ENCODE results near the gene CHN2.

Gene CHN2

GRCh38 chr7:29282819-29283414 lies 88.3 kb downstream of the CHN2 start:
- DNase-seq (ENCODE audit: low read depth in 2 of 2) = no peak

GRCh38 chr7:29284696-29285443 lies 90.3 kb downstream of the CHN2 start:
- DNase-seq (ENCODE audit: low read depth in 2 of 2) = no peak

- DNase-seq (ENCODE audit: low read depth in 2 of 2) = peak; percentile 27 to 29
Observed at GRCh38 chr7:29285444-29285793, 90.8 kb downstream of the CHN2 start.

- no peak for DNase-seq (ENCODE audit: low read depth in 2 of 2)
Observed at GRCh38 chr7:29285861-29286260, 91.3 kb downstream of the CHN2 start.

- no peak for DNase-seq (ENCODE audit: low read depth in 2 of 2)
Observed at GRCh38 chr7:29287366-29287765, 92.8 kb downstream of the CHN2 start.

GRCh38 chr7:29288181-29289091 lies 93.9 kb downstream of the CHN2 start:
- no peak for DNase-seq (ENCODE audit: low read depth in 2 of 2)

- DNase-seq (ENCODE audit: low read depth in 2 of 2) = no peak
Observed at GRCh38 chr7:29289156-29290021, 94.8 kb downstream of the CHN2 start.

GRCh38 chr7:29290829-29291228 lies 96.3 kb downstream of the CHN2 start:
- no peak for DNase-seq (ENCODE audit: low read depth in 2 of 2)

GRCh38 chr7:29291723-29292618 lies 97.4 kb downstream of the CHN2 start:
- no peak for DNase-seq (ENCODE audit: low read depth in 2 of 2)

GRCh38 chr7:29292886-29293658 lies 98.5 kb downstream of the CHN2 start:
- no peak for DNase-seq (ENCODE audit: low read depth in 2 of 2)

- no peak for DNase-seq (ENCODE audit: low read depth in 2 of 2)
Observed at GRCh38 chr7:29296421-29296820, 101.8 kb downstream of the CHN2 start.

- no peak for DNase-seq (ENCODE audit: low read depth in 2 of 2)
Observed at GRCh38 chr7:29297194-29297890, 102.8 kb downstream of the CHN2 start.

- no peak for DNase-seq (ENCODE audit: low read depth in 2 of 2)
Observed at GRCh38 chr7:29299086-29299485, 104.5 kb downstream of the CHN2 start.

- DNase-seq (ENCODE audit: low read depth in 2 of 2) = no peak
Observed at GRCh38 chr7:29300026-29300480, 105.5 kb downstream of the CHN2 start.

GRCh38 chr7:29300649-29301048 lies 106.1 kb downstream of the CHN2 start:
- DNase-seq (ENCODE audit: low read depth in 2 of 2) = no peak

- DNase-seq (ENCODE audit: low read depth in 2 of 2) = no peak
Observed at GRCh38 chr7:29302666-29303395, 108.3 kb downstream of the CHN2 start.

GRCh38 chr7:29304756-29305155 lies 110.2 kb downstream of the CHN2 start:
- DNase-seq (ENCODE audit: low read depth in 2 of 2) = no peak

GRCh38 chr7:29306319-29306991 lies 111.9 kb downstream of the CHN2 start:
- no peak for DNase-seq (ENCODE audit: low read depth in 2 of 2)
